GM21447 (cell line): ENCODE results near the gene RYR3.
A peak's percentile ranks its signal among the peaks of the same experiment; 100 is the strongest.

Experiments
- ATAC-seq: cut with Tn5 transposase; IDR thresholded peaks from one replicate; pipeline ENCODE4 v1.9.1; 2021; ENCODE audit not compliant: unreplicated experiment

Gene RYR3

DNA sequence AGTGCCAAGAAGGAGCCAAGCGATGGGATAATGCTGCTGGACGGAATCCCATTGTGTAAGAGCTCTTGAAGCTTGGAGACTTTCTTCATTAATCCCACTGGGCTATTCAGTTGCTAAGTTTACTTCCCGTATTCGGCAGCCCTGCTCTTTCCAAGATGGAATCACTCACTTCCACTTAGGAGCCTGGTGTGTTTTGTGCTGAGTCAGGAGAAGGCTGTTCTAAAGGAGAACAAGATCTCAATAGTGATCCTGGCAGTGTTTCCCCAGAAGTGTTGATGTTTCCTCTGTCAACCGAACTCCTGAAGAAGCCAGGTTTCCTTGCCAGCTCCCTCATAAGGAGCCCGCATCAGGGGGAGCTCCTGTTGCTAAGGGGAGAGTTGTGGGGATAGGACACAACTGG lies 387.4 kb downstream of the RYR3 start:
- no peak for ATAC-seq

DNA sequence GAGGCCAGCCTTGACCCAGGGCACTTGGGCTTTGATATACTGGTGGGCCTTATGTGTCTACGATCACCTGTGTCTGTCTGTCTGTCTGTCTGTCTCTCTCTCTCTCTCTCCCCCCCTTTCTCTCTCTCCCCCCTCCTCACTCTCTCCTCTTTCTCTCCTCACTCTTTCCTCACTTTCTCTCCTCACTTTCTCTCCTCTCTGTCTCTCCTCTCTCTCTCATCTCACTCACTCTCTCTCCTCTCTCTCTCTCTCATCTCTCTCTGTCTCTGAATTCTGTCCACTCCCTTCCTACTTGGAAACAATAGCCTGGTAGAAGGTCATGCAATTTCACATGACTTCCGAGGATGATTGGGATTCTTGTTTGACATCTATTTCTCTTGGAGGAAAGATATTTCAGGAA lies 388.4 kb downstream of the RYR3 start:
- ATAC-seq: no peak

DNA sequence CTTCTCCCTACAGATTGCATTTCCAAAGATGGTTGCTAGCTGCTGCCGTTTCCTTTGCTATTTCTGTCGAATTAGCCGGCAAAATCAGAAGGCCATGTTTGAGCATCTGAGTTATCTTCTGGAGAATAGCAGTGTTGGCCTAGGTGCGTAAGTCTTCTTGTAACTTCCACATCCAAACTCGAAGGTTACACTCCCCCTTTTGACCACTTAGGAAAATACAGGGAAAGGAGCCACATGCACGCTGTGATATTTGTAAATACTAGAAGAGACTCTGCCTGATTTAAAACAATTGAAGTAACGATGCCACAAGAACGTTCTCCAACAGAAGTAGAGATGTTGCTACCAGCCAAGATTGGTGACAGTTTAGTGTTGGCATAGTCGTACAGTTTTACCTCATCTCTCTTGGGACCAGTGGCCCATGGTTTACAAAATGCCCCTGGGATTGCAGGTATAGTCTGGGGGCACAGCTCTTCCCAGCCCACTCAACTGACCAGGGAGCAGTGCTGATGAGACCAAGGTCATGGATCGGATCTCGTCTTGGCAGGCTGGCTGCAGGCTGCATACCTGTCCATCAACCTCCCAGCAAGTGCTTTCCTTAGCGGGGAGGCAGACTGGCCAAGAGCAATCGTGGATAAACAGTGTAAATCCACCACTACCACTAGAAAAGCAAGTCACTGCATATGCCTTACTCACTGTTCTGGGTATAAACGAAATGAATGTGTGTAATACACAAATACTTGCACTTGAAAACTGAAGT lies 389.1 kb downstream of the RYR3 start:
- ATAC-seq: no peak

DNA sequence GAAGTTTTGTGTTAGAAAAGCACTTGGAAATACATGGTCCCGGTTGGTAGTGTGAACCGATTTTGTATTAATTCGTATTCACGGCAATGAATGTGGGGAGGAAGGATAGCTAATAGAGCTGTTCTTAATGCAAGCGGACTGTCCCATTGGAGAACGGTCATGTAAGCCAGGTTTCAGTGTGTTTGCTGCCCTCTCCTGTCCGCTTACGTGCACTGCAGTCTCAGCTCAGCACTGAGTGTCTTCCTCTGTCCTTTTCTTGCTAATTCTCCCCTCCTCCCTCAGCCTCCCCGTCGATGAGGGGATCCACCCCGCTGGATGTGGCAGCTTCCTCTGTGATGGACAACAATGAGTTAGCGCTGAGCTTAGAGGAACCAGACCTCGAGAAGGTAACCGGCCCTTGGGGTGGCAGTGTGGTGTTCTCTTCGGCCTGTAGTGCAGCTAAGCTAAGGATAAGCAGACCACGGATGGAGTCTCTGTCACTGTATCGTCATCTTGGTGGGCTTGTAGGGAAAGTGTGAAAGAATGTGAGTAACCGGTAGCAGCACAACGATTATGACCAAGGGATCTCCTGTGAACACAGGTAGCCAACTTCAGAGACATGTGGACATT lies 390.0 kb downstream of the RYR3 start:
- ATAC-seq: peak; percentile 72

DNA sequence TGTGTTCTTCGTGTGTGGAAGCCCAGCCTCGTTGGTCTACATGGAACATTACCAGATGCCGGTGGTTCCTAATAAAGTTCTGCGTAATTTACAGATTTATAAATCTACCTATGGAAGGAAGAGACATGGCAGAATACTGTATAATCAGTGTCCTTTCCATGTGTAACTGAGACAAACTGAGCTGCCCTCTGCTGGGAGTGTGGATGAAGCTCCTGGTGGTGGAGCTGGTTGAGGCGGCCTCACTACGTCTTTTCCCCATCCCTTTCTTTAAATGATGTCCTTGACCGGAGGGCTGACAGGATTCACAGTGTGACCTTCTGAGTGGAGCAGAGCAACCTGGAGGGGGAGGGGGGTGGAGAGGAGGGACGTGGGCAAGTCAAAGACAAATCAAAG lies 390.5 kb downstream of the RYR3 start:
- no peak for ATAC-seq

DNA sequence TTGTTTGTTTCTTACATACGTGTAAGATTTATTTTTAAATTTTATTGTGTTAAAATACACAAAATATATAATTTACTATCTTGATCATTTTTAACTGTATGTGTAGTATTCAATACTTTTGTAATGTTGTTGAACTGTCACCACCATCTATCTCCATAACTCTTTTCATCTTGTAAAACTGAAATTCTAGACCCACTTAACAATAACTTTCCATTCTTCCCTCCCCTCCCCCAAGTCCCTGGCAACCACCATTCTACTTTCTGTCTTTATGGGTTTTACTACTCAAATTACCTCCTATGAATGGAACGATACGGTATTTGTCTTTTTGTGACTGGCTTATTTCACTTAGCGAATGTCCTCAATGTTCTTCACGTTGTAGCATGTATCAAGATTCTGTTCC lies 395.4 kb downstream of the RYR3 start:
- no peak for ATAC-seq

DNA sequence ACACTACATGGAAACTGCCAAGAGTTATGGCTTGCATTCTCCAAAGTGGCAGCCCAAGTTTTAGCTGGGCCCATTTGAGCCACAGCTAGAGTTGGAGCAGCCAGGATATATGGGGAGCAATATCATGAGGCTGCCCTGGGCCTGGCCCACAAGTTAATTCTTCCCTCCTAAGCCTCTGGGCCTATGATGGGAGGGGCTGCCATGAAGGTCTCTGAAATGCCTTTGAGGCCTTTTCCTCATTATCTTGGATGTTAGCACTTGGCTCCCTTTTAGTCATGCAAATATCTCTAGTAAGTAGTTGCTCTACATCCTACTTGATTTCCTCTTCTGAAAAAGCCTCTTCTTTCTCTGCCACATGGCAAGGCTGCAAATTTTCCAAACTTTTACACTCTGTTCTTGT lies 400.0 kb downstream of the RYR3 start:
- no peak for ATAC-seq

DNA sequence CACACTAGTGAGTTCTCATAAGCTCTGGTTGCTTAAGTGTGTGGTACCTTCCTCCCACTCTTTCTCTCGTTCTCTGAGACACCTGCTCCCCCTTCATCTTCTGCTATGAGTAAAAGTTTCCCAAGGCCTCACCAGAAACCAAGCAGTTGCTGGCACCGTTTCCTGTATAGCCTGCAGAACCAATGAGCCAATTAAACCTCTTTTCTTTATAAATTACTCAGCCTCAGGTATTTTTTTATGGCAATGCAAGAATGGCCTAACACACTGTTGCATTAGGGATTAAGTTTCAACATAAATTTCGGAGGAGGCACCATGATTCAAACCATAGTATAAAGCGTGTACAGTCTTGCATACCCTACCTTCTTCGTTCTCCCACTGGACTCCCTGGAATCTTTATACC lies 405.3 kb downstream of the RYR3 start:
- ATAC-seq: no peak

DNA sequence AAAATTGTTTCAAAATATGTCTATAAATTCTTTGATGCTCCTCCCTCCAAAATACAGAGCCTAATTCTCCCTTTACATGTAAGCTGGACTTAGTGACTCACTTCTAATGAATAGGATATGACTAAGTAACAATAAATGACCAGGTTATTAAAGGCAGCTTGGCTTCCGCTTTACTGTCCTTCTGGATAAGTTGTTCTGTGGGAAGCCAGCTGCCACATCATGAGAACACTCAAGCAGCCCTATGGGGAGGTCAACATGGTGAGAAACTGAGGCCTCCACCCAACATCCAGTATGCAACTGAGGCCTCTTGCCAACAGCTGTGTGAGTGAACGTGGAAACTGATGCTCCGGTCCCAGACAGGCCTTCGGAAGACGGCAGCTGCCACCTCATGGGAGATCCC lies 410.2 kb downstream of the RYR3 start:
- no peak for ATAC-seq

DNA sequence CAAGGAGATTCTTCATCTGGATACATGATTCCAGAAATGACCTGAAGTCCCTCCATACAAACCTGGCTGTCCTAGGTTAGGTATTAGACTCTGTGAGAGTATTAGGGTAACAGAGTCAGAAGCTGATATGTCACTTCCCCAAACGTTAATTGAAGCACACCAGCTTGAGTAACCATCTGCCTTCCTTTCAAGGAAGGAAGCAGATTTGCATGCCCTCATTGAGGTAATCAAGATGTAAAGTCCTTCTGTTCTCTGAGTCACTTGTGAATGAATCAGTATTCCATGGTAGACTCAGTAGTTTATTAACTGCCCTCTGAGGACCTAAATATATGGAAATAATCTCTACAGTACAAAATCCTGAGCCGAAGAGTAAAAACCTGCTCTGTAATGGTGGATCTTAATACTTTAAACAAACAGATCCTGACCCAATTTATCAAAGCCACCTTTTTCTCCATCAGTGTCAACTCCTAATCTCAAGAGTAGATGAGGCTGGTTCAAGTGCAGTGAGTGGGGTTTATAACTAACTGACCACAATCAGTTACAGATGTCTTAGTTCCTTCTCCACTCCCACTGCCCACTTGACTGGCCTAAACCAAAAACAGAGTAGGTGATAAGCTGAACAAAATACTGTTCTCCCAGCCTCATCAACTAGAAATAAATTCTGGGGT lies 411.4 kb downstream of the RYR3 start:
- ATAC-seq: peak; percentile 90

DNA sequence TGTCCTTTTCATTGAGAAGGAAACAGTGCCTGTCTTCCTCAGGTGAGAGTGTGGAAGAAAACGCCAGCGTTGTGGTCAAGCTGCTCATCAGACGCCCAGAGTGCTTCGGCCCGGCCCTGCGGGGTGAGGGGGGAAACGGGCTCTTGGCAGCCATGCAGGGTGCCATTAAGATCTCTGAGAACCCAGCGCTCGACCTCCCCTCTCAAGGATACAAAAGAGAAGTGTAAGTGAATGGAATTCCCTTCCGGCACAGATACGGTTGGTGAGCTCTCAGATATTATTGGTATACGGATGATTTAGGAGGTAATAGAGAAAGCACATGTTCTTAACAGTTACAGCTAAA lies 411.9 kb downstream of the RYR3 start:
- ATAC-seq: no peak

DNA sequence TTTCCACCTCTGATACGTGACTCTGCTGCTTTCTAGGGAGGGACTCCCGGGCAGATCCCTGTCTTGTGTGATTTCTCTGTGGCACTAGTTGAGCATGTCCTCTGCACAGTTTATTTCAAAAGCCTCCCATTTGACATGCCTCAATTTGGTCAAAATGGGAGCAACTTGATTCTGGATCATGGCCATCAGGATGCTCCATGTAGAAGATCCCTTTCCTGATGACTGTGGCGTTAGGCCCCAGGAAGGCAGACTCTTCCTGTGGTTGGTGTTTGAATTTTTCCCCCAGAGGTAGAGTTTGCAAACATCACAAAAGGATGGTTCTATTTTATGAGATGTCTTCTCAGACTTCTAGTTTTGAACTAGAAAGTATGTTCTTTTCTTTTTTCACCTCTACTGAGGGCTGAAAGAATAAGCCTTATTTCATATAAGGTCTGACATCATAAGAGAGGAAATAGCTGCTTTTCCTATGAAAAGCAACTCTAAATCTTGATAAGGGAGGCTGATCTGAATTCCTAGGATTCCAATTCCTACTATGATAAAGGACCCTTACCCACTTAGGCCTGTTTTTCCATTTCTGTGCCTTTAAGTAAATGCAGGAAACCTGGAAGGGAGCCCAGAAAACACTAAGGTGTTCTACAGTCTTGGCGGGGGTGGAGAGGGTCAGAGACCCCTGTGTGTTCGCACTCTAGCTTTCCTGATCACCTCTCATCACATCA lies 413.7 kb downstream of the RYR3 start:
- no peak for ATAC-seq

DNA sequence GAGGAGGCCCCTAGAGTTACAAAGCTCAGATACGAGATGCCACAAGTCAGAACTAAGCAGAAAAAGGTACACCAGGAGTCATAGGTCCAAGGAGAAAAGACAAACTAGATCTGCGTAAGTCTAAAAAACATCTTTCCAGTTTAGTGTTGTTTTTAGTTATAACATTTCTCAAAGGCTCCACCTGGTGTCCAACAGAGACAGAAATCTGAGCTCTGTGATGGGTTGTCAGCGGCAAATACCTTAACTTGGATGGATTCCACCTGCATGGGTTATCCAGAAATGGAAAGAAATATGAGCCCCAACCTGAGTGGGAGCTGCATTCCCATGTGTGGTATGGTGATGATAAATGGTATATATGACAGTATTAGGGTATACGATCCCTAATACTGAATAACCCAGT lies 418.9 kb downstream of the RYR3 start:
- no peak for ATAC-seq

DNA sequence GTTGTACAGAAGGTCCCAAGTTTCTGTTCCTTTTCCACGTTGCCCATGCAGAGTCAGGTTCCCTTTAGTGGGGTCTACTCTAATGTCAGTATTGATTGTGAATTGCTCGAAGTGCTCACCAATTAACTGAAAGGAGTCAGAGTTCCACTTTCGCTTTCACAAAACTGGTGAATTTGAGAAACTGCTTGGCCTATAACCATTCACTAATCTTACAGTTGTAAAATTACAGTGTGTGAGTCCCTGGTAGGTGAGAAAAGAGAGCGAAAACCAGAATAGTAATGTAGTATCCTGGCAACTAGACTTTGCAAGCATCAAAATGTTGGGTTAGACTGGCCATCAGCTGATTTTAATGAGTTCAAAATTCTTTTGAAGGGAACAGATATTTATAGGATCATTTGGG lies 420.0 kb downstream of the RYR3 start:
- ATAC-seq: no peak

DNA sequence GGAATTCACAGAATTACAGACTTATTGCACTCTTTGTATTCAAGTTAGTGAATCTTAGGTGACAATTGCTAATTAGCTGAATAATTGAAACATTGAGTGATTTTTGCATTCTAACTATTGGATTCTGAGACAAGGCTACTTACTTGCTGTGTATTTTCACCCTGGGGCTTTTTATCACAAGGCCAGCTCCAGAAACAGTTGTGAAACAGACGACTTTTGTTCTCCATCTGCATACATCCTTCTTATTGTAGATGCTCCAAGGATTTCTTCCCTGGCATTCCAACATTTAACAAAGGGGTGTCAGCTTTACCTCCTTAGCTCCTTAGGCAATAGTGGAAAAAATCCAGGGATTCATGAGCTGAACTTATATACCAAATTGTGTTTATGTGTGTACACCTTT lies 424.4 kb downstream of the RYR3 start:
- ATAC-seq: no peak

DNA sequence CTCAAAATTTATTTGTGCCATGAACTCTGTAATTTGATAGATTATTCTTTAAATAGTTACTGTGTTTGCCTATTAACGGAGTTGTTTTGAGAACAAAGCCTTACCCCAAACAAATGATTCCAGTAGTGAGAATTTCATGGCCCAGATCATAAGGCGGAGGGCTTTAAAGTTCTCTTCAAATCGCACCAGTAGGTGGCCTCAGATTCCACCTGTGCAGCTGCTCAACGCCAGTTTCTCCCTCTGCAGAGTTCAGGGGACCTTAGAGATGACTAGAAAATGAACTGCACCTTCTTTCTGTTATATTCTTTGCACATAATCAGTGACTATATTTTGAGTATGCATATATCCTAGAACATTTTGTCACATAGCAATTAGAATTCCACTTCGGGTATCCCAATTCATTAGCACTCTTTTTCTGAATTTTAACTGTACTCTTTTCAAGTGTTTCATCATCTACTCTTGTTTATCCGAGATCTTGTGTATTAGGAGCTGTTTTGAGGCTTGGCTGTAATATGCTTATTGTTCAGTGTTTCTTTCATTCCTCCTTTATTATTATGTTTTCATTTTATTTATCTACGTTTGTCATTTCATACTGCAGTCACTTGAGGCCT lies 425.0 kb downstream of the RYR3 start:
- no peak for ATAC-seq

DNA sequence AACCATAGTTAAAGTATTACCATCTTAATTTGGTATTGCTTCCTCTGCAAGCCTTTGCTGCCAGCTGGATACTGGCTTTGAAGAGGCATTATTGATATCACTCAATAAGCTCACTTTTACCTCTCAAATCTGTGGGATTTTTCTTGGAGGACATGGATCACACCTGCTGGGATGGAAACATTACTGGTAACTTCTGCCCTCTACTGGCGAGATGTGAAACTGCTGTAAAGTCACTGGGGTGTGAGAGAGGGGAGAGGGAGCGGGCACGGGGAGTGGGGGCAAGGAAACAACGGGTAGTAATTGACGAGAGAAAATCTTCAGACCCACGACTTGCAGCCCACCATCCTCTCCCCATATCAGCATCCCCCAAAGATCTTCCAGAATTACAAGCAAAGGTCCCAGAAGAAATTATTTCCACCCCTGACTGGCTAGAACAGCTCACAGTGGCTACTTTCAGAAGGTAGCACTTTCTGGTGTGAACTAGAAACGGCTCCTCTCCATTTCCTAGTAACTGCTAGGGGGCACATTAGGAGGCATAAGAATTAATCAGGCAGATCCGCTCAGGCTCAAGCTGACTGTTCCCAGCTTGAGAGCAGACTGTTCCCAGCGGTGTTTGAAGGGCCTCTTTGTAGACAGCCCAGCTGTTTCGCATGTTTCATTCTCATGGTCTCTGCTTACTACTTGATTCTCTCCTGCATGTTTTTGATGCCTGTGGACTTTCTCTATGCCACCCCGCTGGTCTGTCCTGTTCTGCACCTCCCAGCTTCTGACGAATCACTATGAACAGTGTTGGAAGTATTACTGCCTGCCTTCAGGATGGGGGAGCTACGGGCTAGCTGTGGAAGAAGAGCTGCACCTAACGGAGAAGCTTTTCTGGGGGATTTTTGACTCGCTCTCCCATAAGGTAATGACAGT lies 427.2 kb downstream of the RYR3 start:
- ATAC-seq: no peak

DNA sequence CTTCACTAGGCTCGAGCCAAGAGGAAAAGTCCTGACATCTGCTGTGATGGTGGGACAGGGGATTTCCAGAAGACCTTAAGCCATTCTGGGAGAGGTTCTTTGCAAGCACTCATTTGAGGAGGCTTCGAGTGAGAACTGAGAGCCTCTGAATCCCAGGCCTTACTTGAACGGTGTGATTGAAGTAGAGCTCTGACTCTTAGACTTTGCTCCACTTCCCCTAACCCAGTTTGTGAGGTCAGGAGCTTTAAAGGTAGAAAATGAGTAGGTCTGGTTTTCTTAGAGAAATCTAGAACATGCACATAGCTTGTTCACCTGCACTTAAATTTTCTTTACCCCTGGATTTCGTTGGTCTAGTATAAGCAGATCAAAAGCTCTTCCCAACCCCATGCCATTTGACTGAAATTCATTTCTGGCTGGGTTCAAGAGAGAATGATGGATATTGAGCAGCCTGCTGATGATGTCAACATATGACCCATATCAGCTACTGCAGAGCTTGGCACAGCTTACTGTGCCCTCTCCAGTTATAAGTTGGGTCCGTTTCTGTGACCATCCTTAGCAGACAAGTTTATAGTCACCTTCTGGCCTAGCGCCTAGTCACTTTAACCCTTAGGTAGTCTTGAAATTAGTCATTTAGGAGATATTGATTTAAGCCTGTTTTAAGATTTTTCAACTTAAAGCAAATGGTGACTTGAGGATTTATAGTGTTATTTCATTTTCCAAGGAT lies 428.3 kb downstream of the RYR3 start:
- no peak for ATAC-seq

DNA sequence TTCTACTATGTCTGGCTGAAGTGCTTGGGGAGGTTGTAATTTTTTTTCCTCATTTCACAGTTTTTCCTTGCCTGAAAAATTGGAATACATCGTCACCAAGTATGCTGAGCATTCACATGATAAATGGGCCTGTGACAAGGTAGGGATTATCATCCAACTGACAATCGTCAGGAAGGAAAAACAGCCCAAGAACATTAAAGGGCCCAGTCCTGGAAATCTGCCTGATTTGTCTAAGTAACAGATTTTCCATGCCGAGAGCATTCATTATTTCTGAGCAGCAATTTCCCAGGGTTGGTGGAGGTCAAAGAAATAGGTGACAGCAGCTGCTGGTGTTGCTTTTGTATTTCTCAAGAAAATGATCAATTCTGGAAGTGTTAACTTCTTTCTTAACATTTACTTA lies 431.5 kb downstream of the RYR3 start:
- no peak for ATAC-seq

DNA sequence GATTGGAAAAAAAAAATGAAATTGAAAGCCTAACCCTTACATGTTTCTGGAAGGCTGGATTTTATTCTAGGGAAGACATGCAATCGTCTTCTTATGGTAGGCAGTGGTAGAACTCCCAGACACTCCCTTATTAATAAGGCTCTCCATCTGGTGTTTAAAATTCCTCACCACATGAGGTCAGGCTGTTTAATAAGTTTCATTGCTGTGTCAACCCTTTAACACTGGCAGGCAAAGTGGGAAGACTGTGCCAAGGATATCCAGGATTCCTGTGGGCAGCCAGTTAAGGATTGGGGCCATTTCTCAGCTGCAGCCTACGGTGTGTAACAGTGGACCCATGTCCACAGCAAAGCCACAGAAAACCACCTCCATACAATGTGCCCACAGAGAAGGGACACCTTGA lies 432.0 kb downstream of the RYR3 start:
- no peak for ATAC-seq
